HEK293 (cell line): ENCODE measurements around the gene FSTL5.

Experiments used
- CTCF ChIA-PET: fragments of 350-600 bp; formaldehyde crosslinking; extraction: SDS; loops from one replicate; lab custom pipeline; 2021; ENCODE audit warnings: antibody characterized with exemption; lab: Yijun Ruan, JAX
- POLR2A ChIA-PET: fragments of 300-600 bp; formaldehyde crosslinking; extraction: SDS; loops from one replicate; lab custom pipeline; 2020; ENCODE audit warnings: antibody characterized with exemption, inconsistent platforms; lab: Yijun Ruan, JAX
- H3K27ac ChIP-seq: fragments of 200-500 bp; sonication (Bioruptor generic); 2 replicates; pipeline ENCODE4 v1.5.1; 2014; ENCODE audit warnings: low read depth, low read length, control low read depth, inconsistent platforms; ENCODE audit errors: extremely low read depth
- H3K36me3 ChIP-seq, 2 experiments: fragments of 200-500 bp in 1 of 2; sonication (Bioruptor generic) in 1 of 2; 1 replicate in 1 of 2; 2 replicates in 1 of 2; pipeline ENCODE4 v1.5.1; 2014 to 2017; ENCODE audit warnings: inconsistent platforms in 2 of 2, low read length in 2 of 2; ENCODE audit not compliant: control insufficient read depth in 2 of 2, insufficient read depth in 1 of 2
- H3K4me1 ChIP-seq: fragments of 200-500 bp; sonication (Bioruptor generic); 2 replicates; pipeline ENCODE4 v1.5.1; 2014; ENCODE audit warnings: mild to moderate bottlenecking, low read length, inconsistent platforms; ENCODE audit not compliant: control insufficient read depth, insufficient read depth
- H3K4me3 ChIP-seq: 2 replicates; pipeline ENCODE4 v1.5.1; 2011; ENCODE audit warnings: low read depth, mild to moderate bottlenecking, control low read depth, low read length, moderate library complexity
- H3K9me3 ChIP-seq: fragments of 200-500 bp; sonication (Bioruptor generic); 2 replicates; pipeline ENCODE4 v1.5.1; 2014; ENCODE audit warnings: low read depth, low read length, inconsistent platforms; ENCODE audit not compliant: control insufficient read depth, insufficient read depth
- GLI2 ChIP-seq: fragments of 450-650 bp; formaldehyde crosslinking; IDR thresholded peaks from 2 replicates; pipeline ENCODE4; 2017; ENCODE audit warnings: missing biosample characterization, missing genetic modification characterization, low read depth, borderline replicate concordance
- HOXC10 ChIP-seq: sonication (generic); formaldehyde crosslinking; IDR thresholded peaks from 2 replicates; pipeline ENCODE4 v1.8.1; 2023; ENCODE audit warnings: mild to moderate bottlenecking, missing genetic modification reagents
- MYNN ChIP-seq: fragments of 450-650 bp; formaldehyde crosslinking; IDR thresholded peaks from 2 replicates; pipeline ENCODE4 v1.5.1; 2016; ENCODE audit warnings: missing biosample characterization, missing genetic modification characterization, borderline replicate concordance
- SP2 ChIP-seq: fragments of 450-650 bp; formaldehyde crosslinking; IDR thresholded peaks from 2 replicates; pipeline ENCODE4 v1.5.1; 2016; ENCODE audit warnings: missing biosample characterization, missing genetic modification characterization
- ZBTB20 ChIP-seq: fragments of 450-650 bp; formaldehyde crosslinking; IDR thresholded peaks from 2 replicates; pipeline ENCODE4 v1.5.1; 2016; ENCODE audit warnings: missing biosample characterization, missing genetic modification characterization
- ZFHX2 ChIP-seq: fragments of 450-650 bp; formaldehyde crosslinking; conservative IDR thresholded peaks from 2 replicates; pipeline ENCODE4 v1.5.1; 2016; ENCODE audit warnings: missing biosample characterization, missing genetic modification characterization
- ZNF133 ChIP-seq: fragments of 450-650 bp; formaldehyde crosslinking; IDR thresholded peaks from 2 replicates; pipeline ENCODE4 v1.5.1; 2016; ENCODE audit warnings: missing biosample characterization, missing genetic modification characterization
- ZNF214 ChIP-seq: fragments of 450-650 bp; formaldehyde crosslinking; IDR thresholded peaks from 2 replicates; pipeline ENCODE4 v1.5.1; 2017; ENCODE audit warnings: missing biosample characterization, mild to moderate bottlenecking, missing genetic modification characterization, borderline replicate concordance
- ZNF23 ChIP-seq: fragments of 450-650 bp; formaldehyde crosslinking; IDR thresholded peaks from 2 replicates; pipeline ENCODE4 v1.5.1; 2016; ENCODE audit warnings: missing biosample characterization, missing genetic modification characterization, borderline replicate concordance
- ZNF248 ChIP-seq: fragments of 450-650 bp; formaldehyde crosslinking; IDR thresholded peaks from 2 replicates; pipeline ENCODE4 v1.5.1; 2017; ENCODE audit warnings: missing biosample characterization, missing genetic modification characterization
- ZNF350 ChIP-seq: fragments of 450-650 bp; formaldehyde crosslinking; IDR thresholded peaks from 2 replicates; pipeline ENCODE4 v1.5.0; 2017; ENCODE audit warnings: missing biosample characterization, mild to moderate bottlenecking, missing genetic modification characterization
- ZNF37A ChIP-seq: fragments of 450-650 bp; IDR thresholded peaks from 2 replicates; pipeline ENCODE4 v1.5.1; 2018; ENCODE audit warnings: missing biosample characterization, missing genetic modification characterization
- ZNF426 ChIP-seq: fragments of 450-650 bp; formaldehyde crosslinking; IDR thresholded peaks from 2 replicates; pipeline ENCODE4 v1.5.1; 2017; ENCODE audit warnings: missing biosample characterization, missing genetic modification characterization, mild to moderate bottlenecking, inconsistent platforms, moderate library complexity
- ZNF555 ChIP-seq: fragments of 450-650 bp; formaldehyde crosslinking; conservative IDR thresholded peaks from 2 replicates; pipeline ENCODE4 v1.5.1; 2017; ENCODE audit warnings: missing biosample characterization, mild to moderate bottlenecking, missing genetic modification characterization, inconsistent platforms
- ZNF664 ChIP-seq: fragments of 450-650 bp; formaldehyde crosslinking; IDR thresholded peaks from 2 replicates; pipeline ENCODE4 v1.5.1; 2016; ENCODE audit warnings: missing biosample characterization, missing genetic modification characterization
- ZNF677 ChIP-seq: fragments of 450-650 bp; IDR thresholded peaks from 2 replicates; pipeline ENCODE4 v1.5.0; 2018; ENCODE audit warnings: missing biosample characterization, mild to moderate bottlenecking, missing genetic modification characterization, moderate library complexity
- ZNF777 ChIP-seq: fragments of 450-650 bp; formaldehyde crosslinking; IDR thresholded peaks from 2 replicates; pipeline ENCODE4 v1.5.1; 2017; ENCODE audit warnings: missing biosample characterization, missing genetic modification characterization, borderline replicate concordance
- ZNF837 ChIP-seq: fragments of 450-650 bp; formaldehyde crosslinking; IDR thresholded peaks from 2 replicates; pipeline ENCODE4 v1.5.1; 2016; ENCODE audit warnings: missing biosample characterization, missing genetic modification characterization
- ZSCAN30 ChIP-seq: fragments of 450-650 bp; IDR thresholded peaks from 2 replicates; pipeline ENCODE4 v1.5.1; 2018; ENCODE audit warnings: missing biosample characterization, mild to moderate bottlenecking, missing genetic modification characterization, moderate library complexity
- TF ChIP-seq, protein P1 (sequence below): fragments of 450-650 bp; formaldehyde crosslinking; IDR thresholded peaks from 2 replicates; pipeline ENCODE4 v1.5.1; 2017; ENCODE audit warnings: missing biosample characterization, missing genetic modification characterization
- TF ChIP-seq, protein P2 (sequence below): fragments of 450-650 bp; IDR thresholded peaks from 2 replicates; pipeline ENCODE4 v1.5.1; 2018; ENCODE audit warnings: missing biosample characterization, mild to moderate bottlenecking, missing genetic modification characterization

Gene FSTL5

DNA sequence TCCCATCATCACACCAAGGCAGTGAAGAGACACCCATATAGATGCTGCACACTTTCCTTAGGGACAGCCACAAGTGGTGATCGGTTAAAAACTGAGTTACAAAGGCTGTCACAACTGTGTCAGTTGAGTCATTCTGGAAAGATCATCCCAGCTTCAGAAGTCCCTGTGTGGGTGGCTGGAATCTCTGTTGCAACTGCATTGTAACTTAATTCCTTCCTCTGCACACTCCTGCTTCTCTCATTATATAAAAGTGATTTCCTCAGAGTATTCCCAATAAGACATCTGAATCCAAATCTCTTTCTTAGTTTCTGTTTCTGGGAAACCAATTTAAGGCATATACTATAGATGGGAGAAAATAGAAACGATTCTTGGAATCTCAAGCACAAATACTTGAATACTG lies 88.1 kb downstream of the FSTL5 start:
- Histone ChIP-seq H3K27ac (no peak overlapping the region), H3K36me3 (no peaks in the 10 kb centered on the region), H3K4me3 (no peak overlapping the region), H3K4me1 (no peaks in the 10 kb centered on the region), H3K9me3 (no peaks in the 10 kb centered on the region)
- CTCF ChIA-PET, result no interaction called here
- POLR2A ChIA-PET, result no interaction called here
- no peak for TF ChIP-seq ZNF555 (tag by site-specific recombination)

DNA sequence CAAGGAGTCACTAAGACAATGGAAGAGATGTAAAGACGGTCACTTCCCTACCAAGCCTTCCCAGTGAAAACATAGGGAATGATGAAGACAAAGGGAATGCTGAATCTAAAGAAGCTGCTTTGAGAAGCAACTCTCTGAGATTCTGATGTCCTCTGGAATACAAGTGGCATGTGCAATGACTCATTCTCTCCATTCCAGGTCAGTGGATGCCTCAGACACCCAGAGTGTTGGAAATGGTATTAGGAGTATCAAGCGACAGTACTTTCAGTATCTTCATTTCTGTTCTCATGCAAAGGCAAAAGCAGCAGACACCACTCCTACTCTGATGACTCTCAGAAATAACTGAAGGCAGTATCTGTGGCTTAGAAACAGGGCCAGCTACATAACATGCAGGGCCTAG lies 102.6 kb downstream of the FSTL5 start:
- H3K4me3 ChIP-seq, result no peak overlapping the region
- CTCF ChIA-PET, result no interaction called here
- no peak overlapping the region for H3K27ac ChIP-seq
- no peaks in the 10 kb centered on the region for H3K36me3 ChIP-seq
- no peaks in the 10 kb centered on the region for H3K4me1 ChIP-seq
- TF ChIP-seq, protein P1, sequence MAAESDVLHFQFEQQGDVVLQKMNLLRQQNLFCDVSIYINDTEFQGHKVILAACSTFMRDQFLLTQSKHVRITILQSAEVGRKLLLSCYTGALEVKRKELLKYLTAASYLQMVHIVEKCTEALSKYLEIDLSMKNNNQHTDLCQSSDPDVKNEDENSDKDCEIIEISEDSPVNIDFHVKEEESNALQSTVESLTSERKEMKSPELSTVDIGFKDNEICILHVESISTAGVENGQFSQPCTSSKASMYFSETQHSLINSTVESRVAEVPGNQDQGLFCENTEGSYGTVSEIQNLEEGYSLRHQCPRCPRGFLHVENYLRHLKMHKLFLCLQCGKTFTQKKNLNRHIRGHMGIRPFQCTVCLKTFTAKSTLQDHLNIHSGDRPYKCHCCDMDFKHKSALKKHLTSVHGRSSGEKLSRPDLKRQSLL (tag by site-specific recombination), result no peak
- no peak for TF ChIP-seq ZNF248 (tag by site-specific recombination)
- TF ChIP-seq GLI2, result no peak
- no peak for TF ChIP-seq SP2 (tag by site-specific recombination)
- TF ChIP-seq ZFHX2 (tag by site-specific recombination), result no peak
- no peak for TF ChIP-seq ZNF677
- no peak for TF ChIP-seq MYNN (tag by site-specific recombination)
- no peak for TF ChIP-seq ZNF214
- no peak for TF ChIP-seq ZSCAN30
- TF ChIP-seq ZNF837, result no peak
- no peaks in the 10 kb centered on the region for H3K9me3 ChIP-seq
- POLR2A ChIA-PET, result no interaction called here

DNA sequence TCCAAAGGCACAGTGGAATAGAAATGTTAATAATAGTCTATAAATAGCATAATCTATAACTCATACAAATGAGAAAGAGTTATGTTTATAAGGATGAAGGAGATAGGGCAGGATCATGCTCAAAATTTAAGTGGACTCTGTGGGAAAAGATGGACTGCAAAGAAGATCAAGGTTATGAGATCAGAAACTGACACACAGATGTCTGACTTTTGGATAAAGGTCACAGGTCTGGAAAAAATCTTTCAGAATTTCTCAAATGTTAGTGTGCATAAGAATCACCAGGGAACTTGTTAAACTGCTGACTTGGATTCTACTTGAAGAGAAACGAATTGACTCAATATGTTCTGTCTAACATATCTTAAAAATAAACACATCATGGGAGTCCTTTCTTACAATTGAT lies 104.1 kb downstream of the FSTL5 start:
- Histone ChIP-seq H3K27ac (no peak overlapping the region), H3K9me3 (no peaks in the 10 kb centered on the region), H3K4me3 (no peak overlapping the region), H3K4me1 (no peaks in the 10 kb centered on the region), H3K36me3 (no peaks in the 10 kb centered on the region)
- no peak for TF ChIP-seq ZBTB20 (tag by site-specific recombination)
- TF ChIP-seq HOXC10, result no peak
- TF ChIP-seq, protein P2, sequence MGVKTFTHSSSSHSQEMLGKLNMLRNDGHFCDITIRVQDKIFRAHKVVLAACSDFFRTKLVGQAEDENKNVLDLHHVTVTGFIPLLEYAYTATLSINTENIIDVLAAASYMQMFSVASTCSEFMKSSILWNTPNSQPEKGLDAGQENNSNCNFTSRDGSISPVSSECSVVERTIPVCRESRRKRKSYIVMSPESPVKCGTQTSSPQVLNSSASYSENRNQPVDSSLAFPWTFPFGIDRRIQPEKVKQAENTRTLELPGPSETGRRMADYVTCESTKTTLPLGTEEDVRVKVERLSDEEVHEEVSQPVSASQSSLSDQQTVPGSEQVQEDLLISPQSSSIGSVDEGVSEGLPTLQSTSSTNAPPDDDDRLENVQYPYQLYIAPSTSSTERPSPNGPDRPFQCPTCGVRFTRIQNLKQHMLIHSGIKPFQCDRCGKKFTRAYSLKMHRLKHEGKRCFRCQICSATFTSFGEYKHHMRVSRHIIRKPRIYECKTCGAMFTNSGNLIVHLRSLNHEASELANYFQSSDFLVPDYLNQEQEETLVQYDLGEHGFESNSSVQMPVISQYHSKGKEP (tag by site-specific recombination), result no peak
- TF ChIP-seq ZNF664, result no peak
- no peak for TF ChIP-seq ZNF133 (tag by site-specific recombination)
- no peak for TF ChIP-seq ZNF37A (tag by site-specific recombination)
- no peak for TF ChIP-seq ZNF23 (tag by site-specific recombination)
- no peak for TF ChIP-seq ZNF350 (tag by site-specific recombination)
- no peak for TF ChIP-seq ZNF777 (tag by site-specific recombination)
- no peak for TF ChIP-seq ZNF426 (tag by site-specific recombination)
- POLR2A ChIA-PET, result no interaction called here
- CTCF ChIA-PET, result no interaction called here
